ENCODE data around the gene BORCS6. TPM values are rescaled to one million over a fixed set of nuclear protein-coding genes. Genes with fewer than 3 reads are reported as not detected.

The BORCS6 gene
- total and polyA plus RNA-seq, 9 of the 15 experiments (the other 6 are each of a cell fraction or from before 2014, with no cell fraction given) = 0.01 to 7.4 (median 2.3) TPM

- no peak for TF ChIP-seq ZBTB11 (CRISPR knock-in tag; IDR thresholded peaks at IDR 0.05)
- peak; percentile 54 to 66; a peak in 3 of 4 replicates for TF ChIP-seq NRF1 (conservative IDR thresholded peaks at IDR 0.05 in 1 of 2, IDR thresholded peaks at IDR 0.05 in 1 of 2)
- no peak for TF ChIP-seq CHD7 (IDR thresholded peaks at IDR 0.05; ENCODE audit: low read depth, low read length)
- TF ChIP-seq USF1 (CRISPR knock-in tag; IDR thresholded peaks at IDR 0.05) = peak; percentile 49; the same call in 1 of the 2 replicates
- TF ChIP-seq ZNF232 (CRISPR knock-in tag; IDR thresholded peaks at IDR 0.05) = peak; percentile 56; the same call in 1 of the 2 replicates
- TF ChIP-seq ZC3H8 (IDR thresholded peaks at IDR 0.05) = no peak
- TF ChIP-seq SIN3A (IDR thresholded peaks at IDR 0.05; ENCODE audit: borderline replicate concordance in 2 of 2, control insufficient read depth in 1 of 2, low read depth in 2 of 2, low read length in 2 of 2) = no peak; a peak in 1 of 4 replicates
- peak; percentile 52; the same call in 1 of the 2 replicates for TF ChIP-seq EP400 (IDR thresholded peaks at IDR 0.05)
- no peak for TF ChIP-seq ZNF583 (CRISPR knock-in tag; IDR thresholded peaks at IDR 0.05)
- no peak for TF ChIP-seq SMAD2 (IDR thresholded peaks at IDR 0.05; ENCODE audit: low read depth, low read length)
- no peak for TF ChIP-seq ZNF444 (CRISPR knock-in tag; IDR thresholded peaks at IDR 0.05)
These were observed 37.7 kb downstream of the BORCS6 start, which contains the start of gene PER1 (continued) for GRCh38 chr17:8152112-8152775.
